Activated CD4-positive, alpha-beta T cell treated with anti-CD3 and anti-CD28 coated beads, Interleukin-2, amount 10 ng/mL, durations not matched to agents 24 days and 14 days (primary cell): ENCODE measurements around the gene CTDSP2. TPM values are rescaled to one million over a fixed set of nuclear protein-coding genes. Genes with fewer than 3 reads are reported as not detected.
"Not testable (repeated sequence)": the region's sequence is repeated elsewhere in the genome, so short reads cannot be mapped to it uniquely, and the experiment has no call there.

ENCODE experiments used
- DNase-seq: peaks from one replicate; pipeline ENCODE4 v3.0.0; 2022
- H3K27ac Mint-ChIP-seq: one replicate; pipeline ENCODE4 v1.8.0; 2022; ENCODE audit warnings: mild to moderate bottlenecking, mixed read lengths
- H3K27me3 Mint-ChIP-seq: one replicate; pipeline ENCODE4 v1.8.0; 2022; ENCODE audit warnings: mixed read lengths
- H3K36me3 Mint-ChIP-seq: one replicate; pipeline ENCODE4 v1.8.0; 2022; ENCODE audit warnings: low read depth, mild to moderate bottlenecking, mixed read lengths
- H3K4me1 Mint-ChIP-seq: one replicate; pipeline ENCODE4 v1.8.0; 2021; ENCODE audit warnings: mixed read lengths
- H3K4me3 Mint-ChIP-seq: one replicate; pipeline ENCODE4 v1.8.0; 2022; ENCODE audit warnings: mild to moderate bottlenecking, moderate library complexity, mixed read lengths
- H3K9me3 Mint-ChIP-seq: one replicate; pipeline ENCODE4 v1.8.0; 2021; ENCODE audit warnings: mixed read lengths
- intact Hi-C: fragments of 100-400 bp; cut with micrococcal nuclease; formaldehyde crosslinking; loops from one replicate; pipeline ENCODE4 v1.15.1; 2023
- total RNA-seq: library from RNA; stranded (reverse); gene quantifications from 2 replicates; pipeline ENCODE4 v1.2.3, GENCODE V29; 2022

Gene CTDSP2
- total RNA-seq, 1 donor from 2014 or later: 82.7 TPM

DNA sequence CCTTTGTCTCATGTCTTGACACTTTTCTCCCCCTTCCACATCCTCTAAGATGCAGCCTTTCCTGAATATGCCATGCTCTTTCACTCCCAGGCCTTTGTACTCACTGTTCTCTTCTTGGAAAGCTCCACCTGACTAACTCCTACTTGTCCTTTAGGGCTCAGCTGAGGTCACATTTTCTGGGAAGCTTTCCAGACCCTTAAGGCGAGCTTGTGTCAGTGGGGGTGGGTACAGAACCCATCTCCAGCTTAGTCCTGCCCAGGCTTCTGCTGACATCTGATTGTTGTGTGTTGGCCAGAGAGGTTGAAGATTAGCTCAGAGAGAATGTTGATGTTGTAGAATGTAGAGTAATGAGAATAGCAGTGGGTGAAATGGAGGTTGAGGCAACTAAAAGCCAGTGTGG, 66.8 kb downstream of the CTDSP2 start:
- Mint-ChIP-seq H3K27me3 (no peaks in the 10 kb centered on the region), H3K4me3 (no peak overlapping the region), H3K27ac (no peak overlapping the region), H3K9me3 (no peaks in the 10 kb centered on the region), H3K36me3 (peaks cover 30% of the 10 kb centered on the region), H3K4me1 (peaks cover 28% of the 10 kb centered on the region)
- no peak for DNase-seq
- intact Hi-C loops: no loop called here

- no peak for DNase-seq
- H3K4me1 Mint-ChIP-seq: peaks cover 24% of the 10 kb centered on the region
- H3K27me3 Mint-ChIP-seq: no peaks in the 10 kb centered on the region
- H3K9me3 Mint-ChIP-seq: no peaks in the 10 kb centered on the region
- H3K36me3 Mint-ChIP-seq: peaks cover 26% of the 10 kb centered on the region
- no peak overlapping the region for H3K4me3 Mint-ChIP-seq
- intact Hi-C loops: no loop called here
- no peak overlapping the region for H3K27ac Mint-ChIP-seq
Measured at GRCh38 chr12:57777911-57778310, 68.6 kb downstream of the CTDSP2 start.

DNA sequence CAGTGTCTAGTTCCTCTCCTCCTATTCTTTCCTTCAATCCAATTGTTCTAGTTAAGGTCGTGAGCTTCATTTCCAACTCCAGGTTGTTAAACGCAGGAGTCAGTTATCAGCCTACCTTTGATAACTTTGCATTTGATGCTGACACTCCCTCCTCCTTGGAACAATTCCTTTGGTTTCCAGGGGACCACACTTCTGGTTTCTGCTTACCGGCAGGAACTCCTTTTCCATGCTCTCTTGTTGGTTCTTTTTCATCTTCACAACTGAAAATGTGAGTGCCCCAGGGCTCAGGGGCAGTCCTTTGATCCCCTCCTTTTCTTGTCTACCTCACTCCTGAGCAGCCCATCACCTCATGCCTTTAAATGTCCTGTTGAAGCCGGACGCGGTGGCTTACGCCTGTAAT, 69.2 kb downstream of the CTDSP2 start:
- DNase-seq: no peak
- no peak overlapping the region for H3K4me3 Mint-ChIP-seq
- H3K27me3 Mint-ChIP-seq: no peaks in the 10 kb centered on the region
- H3K9me3 Mint-ChIP-seq: no peaks in the 10 kb centered on the region
- peaks cover 21% of the 10 kb centered on the region for H3K36me3 Mint-ChIP-seq
- H3K27ac Mint-ChIP-seq: no peak overlapping the region
- intact Hi-C loops: no loop called here
- peaks cover 24% of the 10 kb centered on the region for H3K4me1 Mint-ChIP-seq

DNA sequence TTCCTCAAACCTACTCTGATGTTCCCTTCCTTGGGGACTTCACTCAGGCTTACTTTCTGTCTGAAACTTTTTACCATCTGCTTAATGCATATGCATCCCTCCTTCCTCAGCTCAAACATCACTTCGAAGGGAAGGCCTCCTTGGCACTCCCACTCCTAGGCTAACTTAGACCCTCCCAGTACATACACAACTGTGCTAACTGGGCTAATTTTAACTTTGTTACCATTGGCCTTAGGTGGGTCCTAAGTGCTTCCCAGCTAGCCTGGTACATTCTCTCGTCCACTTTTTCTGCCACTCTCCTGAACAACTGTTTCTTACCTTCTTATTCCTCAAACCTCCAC, 70.3 kb downstream of the CTDSP2 start:
- Mint-ChIP-seq H3K4me1 (peaks cover 18% of the 10 kb centered on the region), H3K27me3 (no peaks in the 10 kb centered on the region), H3K4me3 (no peak overlapping the region), H3K36me3 (peaks cover 23% of the 10 kb centered on the region), H3K27ac (no peak overlapping the region), H3K9me3 (no peaks in the 10 kb centered on the region)
- DNase-seq: no peak
- intact Hi-C loops: no loop called here

GRCh38 chr12:57775563-57776246, 70.8 kb downstream of the CTDSP2 start:
- Mint-ChIP-seq H3K4me3 (no peak overlapping the region), H3K9me3 (no peaks in the 10 kb centered on the region), H3K27me3 (no peaks in the 10 kb centered on the region), H3K27ac (no peak overlapping the region), H3K4me1 (peaks cover 16% of the 10 kb centered on the region), H3K36me3 (peaks cover 26% of the 10 kb centered on the region)
- DNase-seq: no peak
- intact Hi-C loops: no loop called here

- Mint-ChIP-seq H3K4me3 (no peak overlapping the region), H3K27ac (no peak overlapping the region), H3K36me3 (peaks cover 32% of the 10 kb centered on the region), H3K4me1 (peaks cover 16% of the 10 kb centered on the region), H3K9me3 (no peaks in the 10 kb centered on the region), H3K27me3 (no peaks in the 10 kb centered on the region)
- no peak for DNase-seq
- intact Hi-C loops: no loop called here
Measured at GRCh38 chr12:57775044-57775443, 71.5 kb downstream of the CTDSP2 start.

- not testable (repeated sequence) for H3K4me3 Mint-ChIP-seq
Measured at GRCh38 chr12:57774634-57775033, 71.9 kb downstream of the CTDSP2 start.

DNA sequence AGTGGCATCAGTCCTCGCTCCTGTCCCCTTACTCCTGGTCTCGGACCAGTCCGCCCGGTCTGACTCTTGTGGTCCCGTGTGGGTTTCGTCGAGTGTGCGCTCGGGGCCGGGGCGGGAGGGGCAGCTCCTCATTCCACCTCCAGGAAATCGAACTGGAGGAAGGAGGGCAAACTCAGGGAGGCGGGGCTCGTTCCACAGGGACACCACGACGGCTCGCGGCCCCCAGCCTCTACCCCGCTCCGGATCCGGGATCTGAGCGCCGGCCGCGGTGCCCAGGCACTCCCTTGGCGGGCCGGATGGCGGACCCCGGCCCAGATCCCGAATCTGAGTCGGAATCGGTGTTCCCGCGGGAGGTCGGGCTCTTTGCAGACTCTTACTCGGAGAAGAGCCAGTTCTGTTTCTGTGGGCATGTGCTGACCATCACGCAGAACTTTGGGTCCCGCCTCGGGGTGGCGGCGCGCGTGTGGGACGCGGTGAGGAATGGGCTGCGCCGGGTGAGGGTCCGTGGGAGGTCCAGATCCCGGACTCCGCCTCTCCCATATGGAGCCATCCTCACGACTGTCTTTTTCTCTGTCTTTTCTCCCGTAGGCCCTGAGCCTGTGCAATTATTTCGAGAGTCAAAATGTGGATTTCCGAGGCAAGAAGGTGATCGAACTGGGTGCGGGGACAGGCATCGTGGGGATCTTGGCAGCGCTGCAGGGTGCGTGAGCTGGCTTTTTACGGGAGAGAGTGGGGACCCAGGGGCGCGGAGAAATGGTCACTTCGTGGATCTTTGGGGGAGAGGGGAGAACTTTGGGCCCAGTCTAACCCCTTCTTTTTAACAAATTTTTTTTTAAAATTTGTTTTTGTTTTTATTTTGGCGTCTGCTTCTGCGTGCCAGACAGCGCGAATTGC, 73.9 kb downstream of the CTDSP2 start, which contains the start of gene EEF1AKMT3:
Gene EEF1AKMT3 (plus strand): TSS at position 186 of the 894 bp plus-strand sequence. CDS start 111 bp downstream, at position 297.
- intact Hi-C loops: loop anchor here (1.0 to 2.0 kb wide), 3 partner anchors 10 to 74 kb away; partner anchors contain the start of genes CDK4, CTDSP2 and TSFM
- peak within 1 kb of the TSS; percentile 99 for H3K27ac Mint-ChIP-seq
- H3K36me3 Mint-ChIP-seq: peaks cover 49% of the 10 kb centered on the region
- DNase-seq: peak; percentile 85
- H3K4me1 Mint-ChIP-seq: peaks cover 19% of the 10 kb centered on the region
- H3K4me3 Mint-ChIP-seq: peak within 1 kb of the TSS; percentile 97
- no peaks in the 10 kb centered on the region for H3K27me3 Mint-ChIP-seq
- H3K9me3 Mint-ChIP-seq: no peaks in the 10 kb centered on the region

More at GRCh38 chr12:57774634-57775033, 71.9 kb downstream of the CTDSP2 start:
- H3K9me3 Mint-ChIP-seq, intact Hi-C loops, H3K27ac Mint-ChIP-seq, DNase-seq, H3K27me3 Mint-ChIP-seq: not testable (repeated sequence)
- peaks cover 19% of the 10 kb centered on the region for H3K4me1 Mint-ChIP-seq
- peaks cover 36% of the 10 kb centered on the region for H3K36me3 Mint-ChIP-seq

DNA sequence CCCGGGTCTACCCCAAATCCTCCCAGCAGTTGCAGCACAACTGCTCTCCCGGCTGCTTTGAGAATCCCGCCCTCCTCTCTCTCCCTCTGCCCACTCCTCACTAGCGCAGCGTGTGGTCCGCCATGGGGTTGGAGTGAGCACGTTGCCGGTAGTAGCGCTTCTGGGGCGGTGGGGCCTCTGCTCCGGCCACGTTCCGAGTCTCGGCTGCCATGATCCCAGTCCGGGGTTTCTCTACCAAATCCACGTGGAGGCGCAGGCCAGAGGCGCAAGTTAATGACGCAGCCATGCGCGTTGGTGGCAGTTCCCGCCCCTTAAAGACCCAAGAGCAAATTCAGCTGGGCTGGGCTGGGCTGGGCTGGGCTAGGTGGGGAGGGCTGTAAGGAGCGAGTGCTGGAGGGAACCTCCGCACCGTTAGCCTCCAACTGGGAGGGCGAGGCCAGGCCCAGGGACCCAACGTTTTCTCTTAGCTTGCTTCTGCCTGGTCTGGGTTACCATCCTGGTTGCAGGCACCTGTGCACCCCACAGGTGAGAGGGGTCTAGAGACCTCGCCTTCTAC, 74.6 kb downstream of the CTDSP2 start, which contains the start of gene METTL1:
Gene METTL1 (minus strand): TSS at position 233 of the 556 bp plus-strand sequence. CDS start 22 bp downstream, at position 211.
- Mint-ChIP-seq H3K4me1 (peaks cover 20% of the 10 kb centered on the region), H3K4me3 (peak within 1 kb of the TSS; percentile 97), H3K9me3 (no peaks in the 10 kb centered on the region), H3K36me3 (peaks cover 47% of the 10 kb centered on the region), H3K27ac (peak within 1 kb of the TSS; percentile 99), H3K27me3 (no peaks in the 10 kb centered on the region)
- peak; percentile 98 for DNase-seq
- intact Hi-C loops: loop anchor here (1.0 to 2.0 kb wide), 3 partner anchors 10 to 75 kb away; partner anchors contain the start of genes CDK4, CTDSP2 and TSFM

DNA sequence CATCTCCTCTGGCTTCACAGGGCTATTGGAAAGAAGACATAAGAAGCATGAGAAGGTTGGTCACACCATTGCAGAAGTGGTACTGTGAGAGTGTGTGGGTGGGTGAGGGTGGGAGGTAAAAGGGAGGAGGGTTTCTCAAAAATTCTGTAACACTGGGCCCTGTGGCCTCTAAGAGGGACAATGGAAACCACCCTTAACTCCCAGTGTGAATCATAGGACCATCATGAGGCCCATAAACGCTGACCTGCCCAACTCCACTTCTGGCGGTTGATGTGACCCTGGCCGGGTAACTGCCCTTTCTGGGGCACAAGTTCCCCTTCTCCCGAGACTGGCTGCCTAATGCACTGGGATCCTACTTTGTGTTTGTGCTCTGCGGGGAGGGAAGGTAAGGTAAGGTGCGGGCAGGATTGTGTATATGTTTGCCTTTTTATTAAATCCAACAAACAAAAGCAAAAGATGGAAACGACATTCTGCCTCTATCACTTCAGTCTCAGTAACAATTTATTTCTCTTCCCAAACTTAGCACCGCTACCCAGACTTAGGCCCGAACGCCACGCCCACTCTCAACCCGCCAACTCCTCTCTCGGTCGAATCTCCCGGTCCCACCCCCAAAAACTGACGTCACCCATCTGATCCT, 75.2 kb downstream of the CTDSP2 start:
- H3K4me3 Mint-ChIP-seq: peak overlapping the region; percentile 97
- intact Hi-C loops: no loop called here
- DNase-seq: peak; percentile 96
- H3K27ac Mint-ChIP-seq: peak overlapping the region; percentile 99
- H3K36me3 Mint-ChIP-seq: peaks cover 45% of the 10 kb centered on the region
- no peaks in the 10 kb centered on the region for H3K9me3 Mint-ChIP-seq
- H3K4me1 Mint-ChIP-seq: peaks cover 26% of the 10 kb centered on the region
- H3K27me3 Mint-ChIP-seq: peaks cover 4% of the 10 kb centered on the region

GRCh38 chr12:57770734-57771133, 75.8 kb downstream of the CTDSP2 start:
- DNase-seq: no peak
- Mint-ChIP-seq H3K27ac (peak overlapping the region; percentile 43), H3K27me3 (peaks cover 7% of the 10 kb centered on the region), H3K4me1 (peaks cover 26% of the 10 kb centered on the region), H3K4me3 (peak overlapping the region; percentile 97), H3K36me3 (peaks cover 38% of the 10 kb centered on the region), H3K9me3 (no peaks in the 10 kb centered on the region)
- intact Hi-C loops: no loop called here
